ENCODE data around the gene CFD. TPM values are rescaled to one million over a fixed set of nuclear protein-coding genes. Genes with fewer than 3 reads are reported as not detected.

Gene CFD
- total RNA-seq, 2 donors from 2014 or later, result 4.9 TPM; not detected in 1

DNA sequence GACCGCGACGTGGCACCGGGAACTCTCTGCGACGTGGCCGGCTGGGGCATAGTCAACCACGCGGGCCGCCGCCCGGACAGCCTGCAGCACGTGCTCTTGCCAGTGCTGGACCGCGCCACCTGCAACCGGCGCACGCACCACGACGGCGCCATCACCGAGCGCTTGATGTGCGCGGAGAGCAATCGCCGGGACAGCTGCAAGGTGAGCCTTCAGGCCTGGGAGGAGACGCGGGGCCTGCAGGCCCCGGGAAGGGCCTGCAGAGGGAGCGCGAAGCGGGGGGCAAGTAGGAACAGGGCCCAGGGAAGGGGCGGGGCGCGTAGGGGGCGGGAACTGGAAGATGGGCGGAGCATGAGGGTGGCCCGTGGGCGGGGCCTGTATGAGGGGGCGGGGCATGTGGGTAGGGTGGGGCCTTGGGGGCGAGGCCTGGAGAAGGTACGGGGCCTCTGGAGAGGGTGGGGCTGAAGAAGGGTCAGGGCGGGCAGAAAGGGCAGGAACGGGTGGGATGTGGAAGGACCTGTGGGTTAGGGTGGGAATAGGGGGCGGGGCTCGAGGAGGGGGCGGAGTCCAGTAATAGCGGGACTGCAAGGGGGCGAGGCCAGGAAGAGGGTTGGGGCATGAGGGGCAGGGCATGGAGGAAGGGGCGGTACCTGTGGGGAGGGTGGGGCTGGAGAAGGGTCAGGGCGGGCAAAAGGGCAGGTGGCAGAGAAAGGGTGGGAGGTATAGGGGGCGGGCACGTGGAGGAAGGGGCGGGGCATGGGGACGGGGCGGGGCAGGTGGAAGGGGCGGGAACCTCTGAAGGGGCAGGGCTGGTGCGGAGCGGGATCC lies 2.5 kb downstream of the CFD start:
- ATAC-seq (peak in 1 of 2 donors; percentile 67), DNase-seq (ENCODE audit: low spot score in 2 of 2) (peak in 1 of 2 donors; percentile 63)
- Mint-ChIP-seq H3K36me3 (no peaks in the 10 kb centered on the region), H3K9me3 (no peaks in the 10 kb centered on the region), H3K27ac (no peak overlapping the region)

DNA sequence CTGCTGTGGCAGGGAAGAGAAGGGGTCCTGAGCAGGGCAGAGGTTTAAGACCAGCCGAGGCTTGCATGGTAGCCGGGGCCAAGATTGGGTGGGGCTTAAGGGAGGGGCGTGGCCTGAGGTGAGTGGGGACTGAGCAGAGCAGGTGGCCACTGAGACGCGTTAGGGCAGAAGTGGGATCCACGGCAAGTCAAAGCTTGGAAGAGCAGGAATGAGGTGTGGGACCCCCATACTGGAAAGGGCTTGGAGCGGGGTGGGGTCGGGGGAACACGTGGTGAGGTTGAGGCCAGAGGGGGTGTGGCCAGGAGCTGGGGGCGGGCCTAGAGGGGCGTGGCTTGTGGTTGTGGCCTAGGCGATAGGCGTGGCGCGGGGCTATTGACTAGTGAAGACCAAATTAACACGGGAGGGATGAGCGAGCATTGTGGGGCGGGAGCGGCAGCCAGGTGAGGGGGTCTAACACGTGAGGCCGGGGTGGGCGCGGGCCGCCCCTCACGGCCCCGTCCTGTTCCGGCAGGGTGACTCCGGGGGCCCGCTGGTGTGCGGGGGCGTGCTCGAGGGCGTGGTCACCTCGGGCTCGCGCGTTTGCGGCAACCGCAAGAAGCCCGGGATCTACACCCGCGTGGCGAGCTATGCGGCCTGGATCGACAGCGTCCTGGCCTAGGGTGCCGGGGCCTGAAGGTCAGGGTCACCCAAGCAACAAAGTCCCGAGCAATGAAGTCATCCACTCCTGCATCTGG lies 3.3 kb downstream of the CFD start:
- Mint-ChIP-seq H3K27ac (no peak overlapping the region), H3K36me3 (no peaks in the 10 kb centered on the region), H3K9me3 (no peaks in the 10 kb centered on the region)
- DNase-seq (ENCODE audit: low spot score in 2 of 2), result peak in 1 of 2 donors; percentile 79
- ATAC-seq, result peak; percentile 45 to 58

DNA sequence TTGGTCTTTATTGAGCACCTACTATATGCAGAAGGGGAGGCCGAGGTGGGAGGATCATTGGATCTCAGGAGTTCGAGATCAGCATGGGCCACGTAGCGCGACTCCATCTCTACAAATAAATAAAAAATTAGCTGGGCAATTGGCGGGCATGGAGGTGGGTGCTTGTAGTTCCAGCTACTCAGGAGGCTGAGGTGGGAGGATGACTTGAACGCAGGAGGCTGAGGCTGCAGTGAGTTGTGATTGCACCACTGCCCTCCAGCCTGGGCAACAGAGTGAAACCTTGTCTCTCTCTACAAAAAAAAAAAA lies 3.8 kb downstream of the CFD start:
- H3K27ac Mint-ChIP-seq, result peak overlapping the region; percentile 68 to 75
- H3K36me3 Mint-ChIP-seq, result no peaks in the 10 kb centered on the region
- no peaks in the 10 kb centered on the region for H3K9me3 Mint-ChIP-seq
- no peak for DNase-seq (ENCODE audit: low spot score in 2 of 2)
- ATAC-seq, result peak in 1 of 2 donors; percentile 2

DNA sequence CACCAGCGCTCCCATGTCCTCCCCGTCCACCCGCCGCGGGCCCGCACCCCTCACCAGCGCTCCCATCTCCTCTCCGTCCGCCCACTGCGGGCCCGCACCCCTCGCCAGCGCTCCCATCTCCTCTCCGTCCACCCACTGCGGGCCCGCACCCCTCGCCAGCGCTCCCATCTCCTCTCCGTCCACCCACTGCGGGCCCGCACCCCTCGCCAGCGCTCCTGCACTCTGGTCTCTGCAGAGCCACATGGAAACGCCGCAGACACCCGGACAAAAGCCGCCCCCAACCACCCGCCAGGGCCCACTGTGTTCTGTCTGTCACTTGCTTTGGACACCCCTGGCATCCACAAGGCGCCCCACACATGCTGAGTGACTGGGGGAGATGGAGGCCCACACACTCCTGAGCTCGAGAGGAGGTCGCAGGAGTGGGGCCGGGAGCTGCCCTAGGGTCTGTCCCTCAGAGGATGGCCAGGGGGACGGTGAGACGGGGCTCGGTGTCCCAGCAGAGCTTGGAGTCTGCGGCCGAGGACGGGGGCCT lies 7.4 kb downstream of the CFD start:
- Mint-ChIP-seq H3K27ac (no peak overlapping the region), H3K36me3 (no peaks in the 10 kb centered on the region), H3K9me3 (no peaks in the 10 kb centered on the region)
- no peak for DNase-seq (ENCODE audit: low spot score in 2 of 2)
- ATAC-seq, result no peak

DNA sequence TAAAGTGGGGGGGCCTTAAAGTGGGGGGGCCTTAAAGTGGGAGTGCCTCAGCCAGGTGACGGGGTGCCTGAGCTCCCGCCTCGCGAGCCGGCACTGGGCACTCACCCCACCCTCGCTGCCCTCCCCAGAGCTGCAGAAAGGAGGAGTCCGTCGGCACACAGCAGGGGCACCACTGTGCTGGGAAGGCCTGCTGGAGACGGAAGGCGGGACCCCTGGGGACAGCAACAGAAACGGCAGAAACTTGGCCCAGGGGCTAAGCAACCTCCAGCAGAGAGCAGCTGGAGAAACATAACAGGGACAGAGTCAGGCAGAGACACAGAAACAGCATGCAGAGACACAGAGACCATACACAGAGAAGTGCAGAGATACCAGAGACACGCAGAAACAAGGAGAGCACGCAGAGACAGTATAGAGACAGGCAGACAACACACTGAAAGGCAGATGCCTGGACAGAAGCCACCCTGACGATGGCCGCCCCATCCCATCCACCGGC lies 7.9 kb downstream of the CFD start:
- Mint-ChIP-seq H3K27ac (no peak overlapping the region), H3K9me3 (no peaks in the 10 kb centered on the region), H3K36me3 (no peaks in the 10 kb centered on the region)
- DNase-seq (ENCODE audit: low spot score in 2 of 2), result no peak
- ATAC-seq, result no peak

DNA sequence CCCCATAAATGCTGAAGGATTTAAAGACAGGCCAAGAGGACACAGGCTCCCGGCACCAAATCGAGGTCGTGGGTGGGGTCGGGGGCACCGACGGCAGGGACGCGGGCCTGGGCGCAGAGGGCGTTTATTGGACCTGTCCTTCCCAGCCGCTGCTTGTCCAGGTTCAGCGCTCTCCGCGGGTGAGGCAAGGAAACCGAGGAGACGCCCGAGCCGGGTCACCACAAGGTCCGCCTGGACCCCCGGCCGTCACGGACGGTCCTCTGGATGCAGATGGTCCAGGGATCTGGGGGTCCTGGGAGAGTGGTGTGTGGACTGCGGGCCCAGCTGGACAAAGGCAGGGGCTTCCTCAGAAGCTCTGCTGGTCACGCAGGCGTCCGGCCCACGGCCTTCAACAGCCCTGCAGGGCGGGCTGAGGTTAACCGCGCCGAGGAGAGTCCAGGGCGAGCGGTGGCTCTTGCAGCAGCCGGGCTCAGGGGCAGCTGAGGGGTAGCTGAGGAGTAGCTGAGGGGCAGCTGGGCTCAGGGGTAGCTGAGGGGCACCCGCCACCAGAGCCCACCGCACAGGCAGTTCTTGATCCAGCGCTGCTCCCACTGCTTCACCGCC lies 8.5 kb downstream of the CFD start:
- DNase-seq (ENCODE audit: low spot score in 2 of 2) (no peak), ATAC-seq (no peak)
- Mint-ChIP-seq H3K36me3 (no peaks in the 10 kb centered on the region), H3K9me3 (no peaks in the 10 kb centered on the region), H3K27ac (no peak overlapping the region)

DNA sequence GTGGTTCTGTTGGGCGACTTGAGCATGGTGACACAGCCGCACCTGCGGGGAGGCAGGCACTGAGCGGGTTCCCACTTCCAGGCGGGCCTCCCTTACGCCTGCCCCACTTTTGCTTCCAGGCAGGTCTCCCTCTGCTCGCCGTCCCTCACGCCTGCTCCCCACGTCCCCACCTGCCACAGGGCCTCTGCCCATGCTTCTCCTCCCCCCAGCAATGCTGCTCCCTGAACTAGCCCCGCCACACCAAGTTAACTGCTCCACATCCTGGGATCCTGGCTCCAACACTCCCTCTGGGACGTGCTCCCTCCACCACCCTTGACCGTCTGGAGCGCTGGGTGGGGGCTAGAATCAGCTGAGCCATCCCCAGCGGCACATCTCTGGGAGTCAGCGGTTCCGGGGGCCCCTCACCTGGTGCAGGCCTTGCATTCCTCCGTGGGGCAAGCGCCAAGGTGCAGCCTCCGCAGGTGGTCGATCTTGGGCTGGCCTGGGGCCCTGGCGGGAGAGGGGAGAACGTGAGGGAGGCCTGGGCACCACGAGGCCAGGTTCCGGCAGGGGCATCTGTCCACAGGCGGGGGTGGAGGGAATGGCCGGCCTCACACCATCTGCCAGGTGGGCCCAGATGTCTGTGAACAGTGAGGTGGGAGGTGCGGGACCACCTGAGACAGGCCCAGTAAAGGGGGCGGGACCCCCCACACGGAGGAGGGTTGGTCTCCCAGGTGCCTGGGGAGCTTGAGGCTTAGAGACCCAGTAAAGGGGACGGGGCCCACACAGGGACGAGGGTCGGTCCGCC lies 9.2 kb downstream of the CFD start:
- Mint-ChIP-seq H3K27ac (no peak overlapping the region), H3K36me3 (no peaks in the 10 kb centered on the region), H3K9me3 (no peaks in the 10 kb centered on the region)
- no peak for DNase-seq (ENCODE audit: low spot score in 2 of 2)
- no peak for ATAC-seq

DNA sequence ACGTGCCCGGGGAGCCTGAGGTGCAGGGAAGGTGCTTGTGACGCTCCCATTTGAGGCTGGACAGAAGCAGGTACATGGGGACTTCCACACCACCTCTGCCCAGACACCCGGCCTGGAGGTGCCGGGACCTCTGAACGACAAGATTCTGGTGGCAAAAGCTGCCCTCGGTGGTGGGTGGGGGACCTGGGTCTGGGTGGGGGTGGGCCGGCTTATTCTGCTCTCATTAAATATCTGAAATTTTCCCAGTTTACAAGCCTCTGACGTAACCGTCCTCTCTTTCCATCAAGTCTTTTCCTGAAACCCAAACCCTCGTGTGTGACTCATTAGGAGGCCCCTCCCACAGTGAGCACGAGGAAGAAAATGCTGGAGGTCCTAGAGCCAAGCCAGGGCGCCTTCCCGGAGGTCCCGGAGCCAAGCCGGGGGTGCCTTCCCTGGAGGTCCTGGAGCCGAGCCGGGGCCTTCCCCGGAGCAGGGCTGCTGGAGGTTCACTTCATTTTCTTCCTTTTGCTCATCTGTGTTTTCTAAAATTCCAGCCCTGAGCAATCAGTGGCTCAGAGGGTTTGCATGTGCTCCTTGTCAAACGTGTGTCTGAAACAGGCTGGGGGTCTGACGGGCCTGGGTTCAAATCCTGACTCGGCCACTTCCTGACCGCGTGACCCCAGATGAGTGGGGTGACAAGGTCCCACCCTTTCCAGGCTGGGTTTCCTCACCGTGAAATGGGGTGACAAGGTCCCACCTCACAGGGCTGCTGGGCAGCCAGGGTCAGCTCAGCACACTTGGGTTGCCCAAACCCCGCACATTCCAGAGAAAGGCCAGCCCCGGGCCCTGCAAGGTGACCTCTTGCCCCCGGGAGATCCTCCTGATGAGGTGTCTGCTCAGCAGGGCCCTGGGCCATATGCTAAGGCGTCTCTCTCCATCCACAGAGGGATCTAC lies 10.0 kb downstream of the CFD start:
- Mint-ChIP-seq H3K36me3 (no peaks in the 10 kb centered on the region), H3K9me3 (no peaks in the 10 kb centered on the region), H3K27ac (no peak overlapping the region)
- DNase-seq (ENCODE audit: low spot score in 2 of 2) (no peak), ATAC-seq (no peak)

DNA sequence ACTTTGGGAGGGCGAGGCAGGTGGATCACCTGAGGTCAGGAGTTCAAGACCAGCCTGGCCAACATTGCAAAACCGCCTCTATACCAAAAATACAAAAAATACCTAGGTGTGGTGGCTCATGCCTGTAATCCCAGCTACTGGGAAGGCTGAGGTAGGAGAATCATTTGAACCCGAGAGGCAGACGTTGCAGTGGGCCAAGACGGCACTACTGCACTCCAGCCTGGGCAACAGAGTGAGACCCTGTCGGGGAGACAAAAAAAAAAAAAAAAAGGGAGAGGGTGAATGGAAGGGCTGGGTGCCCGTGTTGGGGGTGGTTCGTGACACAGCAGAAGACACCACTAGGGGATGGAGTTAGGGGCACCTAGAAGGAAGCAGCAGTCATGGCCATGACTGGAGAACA lies 10.8 kb downstream of the CFD start:
- peak overlapping the region in 1 of 2 donors; percentile 88 for H3K27ac Mint-ChIP-seq
- no peak for ATAC-seq
- no peaks in the 10 kb centered on the region for H3K36me3 Mint-ChIP-seq

DNA sequence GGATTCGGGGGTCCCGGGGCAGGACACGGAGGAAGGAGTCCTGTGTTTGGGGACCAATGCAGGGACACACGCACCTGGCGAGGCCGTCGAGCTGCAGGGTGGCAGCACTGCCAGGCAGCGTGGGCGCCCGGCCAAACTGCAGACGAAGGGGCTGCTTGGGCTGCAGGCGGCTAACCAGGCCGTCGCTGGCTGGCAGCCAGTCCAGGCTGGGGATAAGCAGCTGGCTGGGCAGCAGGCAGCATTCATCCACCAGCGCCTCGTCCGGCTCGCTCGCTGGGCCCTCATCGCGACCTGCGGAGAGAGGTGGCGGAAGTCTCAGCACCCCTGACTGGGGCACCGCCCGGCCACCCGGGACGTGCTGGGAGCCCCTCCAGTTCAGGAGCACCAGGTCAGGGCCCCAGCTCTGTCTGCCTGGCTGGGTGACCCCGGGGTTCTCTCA lies 11.5 kb downstream of the CFD start:
- no peak overlapping the region for H3K27ac Mint-ChIP-seq
- H3K9me3 Mint-ChIP-seq, result no peaks in the 10 kb centered on the region
- DNase-seq (ENCODE audit: low spot score in 2 of 2) (no peak), ATAC-seq (no peak)
- H3K36me3 Mint-ChIP-seq, result no peaks in the 10 kb centered on the region

More for the DNA sequence above, 10.8 kb downstream of the CFD start:
- DNase-seq (ENCODE audit: low spot score in 2 of 2), result no peak
- no peaks in the 10 kb centered on the region for H3K9me3 Mint-ChIP-seq

DNA sequence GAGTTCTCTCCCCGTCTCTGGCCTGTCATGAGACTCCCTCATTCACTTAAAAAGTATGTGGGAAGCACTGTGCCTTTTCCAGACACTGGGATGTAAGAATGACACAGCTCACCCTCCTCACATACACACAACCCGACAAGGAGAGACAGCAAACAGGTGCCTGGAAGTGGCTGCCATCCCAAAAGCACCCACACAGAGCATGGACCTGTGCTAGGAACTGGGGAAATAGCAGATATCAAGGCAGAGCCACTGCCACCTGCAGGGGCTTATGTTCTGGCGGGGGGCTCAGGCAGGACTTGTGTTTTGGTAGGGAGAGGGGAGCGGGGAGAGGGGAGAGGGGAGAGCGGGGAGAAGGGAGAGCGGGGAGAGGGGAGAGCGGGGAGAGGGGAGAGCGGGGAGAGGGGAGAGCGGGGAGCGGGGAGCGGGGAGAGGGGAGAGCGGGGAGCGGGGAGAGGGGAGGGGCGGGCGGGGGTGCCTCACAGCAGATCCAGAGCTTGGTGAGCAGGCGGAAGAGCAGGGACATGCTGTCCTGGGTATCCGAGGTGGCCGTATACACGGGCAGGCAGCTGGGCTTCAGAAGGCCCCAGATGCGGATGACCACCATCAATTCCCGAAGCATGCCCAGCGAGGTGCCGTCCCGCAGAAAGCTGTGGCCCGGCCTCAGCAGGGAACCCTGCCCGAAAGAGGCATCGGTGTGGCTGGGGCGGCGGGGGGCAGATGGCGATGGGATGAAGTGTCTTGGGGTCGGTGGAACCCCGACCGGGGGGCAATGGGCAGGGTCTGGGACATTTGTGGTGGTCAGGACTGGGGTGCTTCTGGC lies 12.2 kb downstream of the CFD start:
- Mint-ChIP-seq H3K27ac (peak overlapping the region; percentile 29 to 71), H3K9me3 (no peaks in the 10 kb centered on the region), H3K36me3 (no peaks in the 10 kb centered on the region)
- ATAC-seq (no peak), DNase-seq (ENCODE audit: low spot score in 2 of 2) (no peak)

DNA sequence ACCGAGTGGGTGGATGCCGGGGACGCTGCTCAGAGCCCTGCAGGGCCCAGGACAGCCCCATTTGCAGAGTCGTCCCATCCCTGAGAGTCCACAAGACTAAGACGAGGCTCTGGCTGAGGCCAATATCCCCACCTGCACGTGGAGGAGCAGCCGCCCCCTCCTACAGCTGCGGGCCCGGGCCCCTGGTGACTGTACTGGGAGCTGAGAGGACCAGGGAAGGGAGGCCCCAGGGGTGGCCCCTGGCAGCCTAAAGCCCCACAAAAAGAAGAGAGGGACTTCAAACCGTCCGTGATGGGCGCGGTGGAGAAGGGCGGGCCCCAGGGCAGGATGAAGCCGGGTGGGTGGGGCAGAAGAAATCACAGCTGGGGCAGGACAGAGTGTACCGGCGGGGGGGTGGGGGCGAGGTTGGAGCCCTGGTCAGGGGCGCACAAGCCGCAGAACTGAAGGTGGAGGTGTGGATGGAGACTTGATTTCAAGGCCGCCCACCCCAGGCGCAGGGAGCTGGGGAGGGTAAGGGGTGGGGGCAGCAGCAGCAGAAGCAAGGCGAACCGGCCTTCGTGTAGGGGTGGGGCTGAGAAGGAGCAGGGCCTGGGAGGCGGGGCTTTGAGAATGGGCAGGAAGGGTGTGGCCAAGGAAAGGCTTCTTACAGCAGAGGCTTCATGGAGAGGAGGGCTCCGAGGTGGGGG lies 12.9 kb downstream of the CFD start:
- H3K27ac Mint-ChIP-seq, result peak overlapping the region in 1 of 2 donors; percentile 71
- no peaks in the 10 kb centered on the region for H3K36me3 Mint-ChIP-seq
- DNase-seq (ENCODE audit: low spot score in 2 of 2) (peak in 1 of 2 donors; percentile 84), ATAC-seq (peak; percentile 79 to 87)
- no peaks in the 10 kb centered on the region for H3K9me3 Mint-ChIP-seq

DNA sequence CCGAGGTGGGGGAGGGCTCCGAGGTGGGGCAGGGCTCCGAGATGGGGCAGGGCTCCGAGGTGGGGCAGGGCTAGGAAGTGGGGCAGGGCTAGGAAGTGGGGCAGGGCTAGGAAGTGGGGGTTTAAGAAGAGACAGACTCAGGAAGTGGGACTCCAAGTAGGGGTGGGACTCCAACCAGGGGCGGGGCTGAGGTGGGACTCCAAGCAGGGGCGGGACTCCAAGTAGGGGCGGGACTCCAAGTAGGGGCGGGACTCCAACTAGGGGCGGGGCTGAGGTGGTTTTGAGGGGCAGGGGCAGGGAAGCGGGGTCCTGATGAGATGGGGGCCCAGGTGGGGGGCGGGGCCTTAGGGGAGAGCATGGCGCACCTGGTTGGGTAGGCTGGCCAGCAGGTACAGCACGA lies 13.6 kb downstream of the CFD start:
- peak; percentile 51 to 78 for ATAC-seq
- no peaks in the 10 kb centered on the region for H3K9me3 Mint-ChIP-seq

DNA sequence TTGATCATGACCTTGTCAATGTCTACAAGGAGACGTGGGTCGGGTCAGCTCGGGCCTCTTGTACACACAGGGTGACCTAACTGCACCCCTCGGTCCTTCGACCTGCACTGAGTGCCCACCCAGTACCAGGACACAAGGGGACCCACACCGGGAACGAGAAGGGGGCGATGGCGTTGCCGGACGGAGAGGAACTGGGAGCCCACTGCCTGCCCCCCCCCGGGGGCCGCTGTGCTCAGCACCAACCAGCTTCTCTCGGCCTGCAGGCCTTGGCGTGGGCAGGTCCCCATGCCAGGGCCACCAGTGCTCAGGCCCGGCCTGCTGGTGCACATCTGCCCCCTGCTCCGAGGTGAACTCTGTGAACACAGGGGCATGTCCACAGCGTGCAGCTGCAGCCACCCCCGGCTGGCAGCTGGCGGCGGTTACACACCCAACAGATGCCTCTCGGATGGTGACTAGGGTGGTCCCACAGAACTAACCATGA lies 14.1 kb downstream of the CFD start:
- no peaks in the 10 kb centered on the region for H3K9me3 Mint-ChIP-seq
- no peak for DNase-seq (ENCODE audit: low spot score in 2 of 2)
- no peak overlapping the region for H3K27ac Mint-ChIP-seq
- H3K36me3 Mint-ChIP-seq, result no peaks in the 10 kb centered on the region
- ATAC-seq, result no peak

More for the DNA sequence above, 13.6 kb downstream of the CFD start:
- no peaks in the 10 kb centered on the region for H3K36me3 Mint-ChIP-seq
- H3K27ac Mint-ChIP-seq, result no peak overlapping the region
- DNase-seq (ENCODE audit: low spot score in 2 of 2), result peak in 1 of 2 donors; percentile 59
